ENCODE data around the gene PRR5L. TPM values are rescaled to one million over a fixed set of nuclear protein-coding genes. Genes with fewer than 3 reads are reported as not detected.

Gene PRR5L
- total RNA-seq, 1 experiment from 2014 or later: 1.2 TPM

GRCh38 chr11:36386411-36386810, 90.3 kb downstream of the PRR5L start:
- BruUV-seq (replicated peaks): no TSS peak
- CTCF ChIA-PET: no interaction called here
- no peaks in the 10 kb centered on the region for H3K36me3 Mint-ChIP-seq (ENCODE audit: insufficient read depth, unreplicated experiment)
- H3K27ac Mint-ChIP-seq (ENCODE audit: unreplicated experiment): no peak overlapping the region
- H3K27me3 Mint-ChIP-seq (ENCODE audit: unreplicated experiment): peaks cover 3% of the 10 kb centered on the region
- DNase-seq: no peak
- no peak overlapping the region for H3K4me3 Mint-ChIP-seq (ENCODE audit: low read depth, unreplicated experiment)
- no peaks in the 10 kb centered on the region for H3K9me3 Mint-ChIP-seq (ENCODE audit: low read depth, unreplicated experiment)
- no peaks in the 10 kb centered on the region for H3K4me1 Mint-ChIP-seq (ENCODE audit: low read depth, unreplicated experiment)
- intact Hi-C loops (cut with micrococcal nuclease; ENCODE audit: unreplicated experiment): no loop called here
- no peak for TF ChIP-seq CTCF (IDR thresholded peaks at IDR 0.05; ENCODE audit: unreplicated experiment)

GRCh38 chr11:36388071-36388470, 92.0 kb downstream of the PRR5L start:
- CTCF ChIA-PET: interaction anchor here (1.2 kb wide), 1 partner anchor 10 kb away, joined by 4 read pairs; no protein-coding TSS in a partner anchor
- intact Hi-C loops (cut with micrococcal nuclease; ENCODE audit: unreplicated experiment): no loop called here

GRCh38 chr11:36388951-36389350, 92.9 kb downstream of the PRR5L start:
- CTCF ChIA-PET: no interaction called here
- DNase-seq: no peak
- Mint-ChIP-seq H3K4me3 (ENCODE audit: low read depth, unreplicated experiment) (no peak overlapping the region), H3K4me1 (ENCODE audit: low read depth, unreplicated experiment) (no peaks in the 10 kb centered on the region), H3K36me3 (ENCODE audit: insufficient read depth, unreplicated experiment) (no peaks in the 10 kb centered on the region), H3K9me3 (ENCODE audit: low read depth, unreplicated experiment) (no peaks in the 10 kb centered on the region), H3K27ac (ENCODE audit: unreplicated experiment) (no peak overlapping the region), H3K27me3 (ENCODE audit: unreplicated experiment) (peaks cover 24% of the 10 kb centered on the region)
- intact Hi-C loops (cut with micrococcal nuclease; ENCODE audit: unreplicated experiment): no loop called here
- TF ChIP-seq CTCF (IDR thresholded peaks at IDR 0.05; ENCODE audit: unreplicated experiment): no peak
- BruUV-seq (replicated peaks): no TSS peak

More at GRCh38 chr11:36388071-36388470, 92.0 kb downstream of the PRR5L start:
- Mint-ChIP-seq H3K36me3 (ENCODE audit: insufficient read depth, unreplicated experiment) (no peaks in the 10 kb centered on the region), H3K27me3 (ENCODE audit: unreplicated experiment) (peaks cover 16% of the 10 kb centered on the region), H3K9me3 (ENCODE audit: low read depth, unreplicated experiment) (no peaks in the 10 kb centered on the region), H3K4me1 (ENCODE audit: low read depth, unreplicated experiment) (no peaks in the 10 kb centered on the region), H3K27ac (ENCODE audit: unreplicated experiment) (no peak overlapping the region), H3K4me3 (ENCODE audit: low read depth, unreplicated experiment) (no peak overlapping the region)
- no peak for DNase-seq
- BruUV-seq (replicated peaks): no TSS peak
- TF ChIP-seq CTCF (IDR thresholded peaks at IDR 0.05; ENCODE audit: unreplicated experiment): no peak

- TF ChIP-seq CTCF (IDR thresholded peaks at IDR 0.05; ENCODE audit: unreplicated experiment): no peak
- BruUV-seq (replicated peaks): no TSS peak
- Mint-ChIP-seq H3K27ac (ENCODE audit: unreplicated experiment) (no peak overlapping the region), H3K4me3 (ENCODE audit: low read depth, unreplicated experiment) (no peak overlapping the region), H3K36me3 (ENCODE audit: insufficient read depth, unreplicated experiment) (no peaks in the 10 kb centered on the region), H3K27me3 (ENCODE audit: unreplicated experiment) (peaks cover 33% of the 10 kb centered on the region), H3K9me3 (ENCODE audit: low read depth, unreplicated experiment) (no peaks in the 10 kb centered on the region), H3K4me1 (ENCODE audit: low read depth, unreplicated experiment) (no peaks in the 10 kb centered on the region)
- DNase-seq: no peak
- intact Hi-C loops (cut with micrococcal nuclease; ENCODE audit: unreplicated experiment): no loop called here
- CTCF ChIA-PET: no interaction called here
Observed at GRCh38 chr11:36389811-36390210, 93.7 kb downstream of the PRR5L start.
